Tibial nerve (tissue), 4 donors: ENCODE measurements around the gene CCL11. TPM values are rescaled to one million over a fixed set of nuclear protein-coding genes. Genes with fewer than 3 reads are reported as not detected.

Source experiments
- DNase-seq, 2 donors: peaks; one replicate each; pipeline ENCODE4 v3.0.0-alpha.2; 2019; ENCODE audit warnings: low spot score in 2 of 2
- H3K27ac ChIP-seq, 4 donors: fragments of 200-600 bp; sonication (generic) in 3 of 4; one replicate each; pipeline ENCODE4 v1.5.1; 2017 to 2019; ENCODE audit warnings: mild to moderate bottlenecking in 1 of 4
- H3K27me3 ChIP-seq, 2 donors: fragments of 200-600 bp; sonication (generic) in 1 of 2; one replicate each; pipeline versions ENCODE4 v1.5.1 to v1.6.0; 2017 to 2019
- H3K36me3 ChIP-seq, 3 donors: fragments of 200-600 bp; sonication (generic); one replicate each; pipeline ENCODE4 v1.5.1; 2018 to 2019
- H3K4me1 ChIP-seq, 4 donors: fragments of 200-600 bp; sonication (generic) in 3 of 4; one replicate each; pipeline ENCODE4 v1.5.1; 2017 to 2019
- H3K4me3 ChIP-seq, 4 donors: fragments of 200-600 bp; sonication (generic) in 3 of 4; one replicate each; pipeline ENCODE4 v1.5.1; 2017 to 2019; ENCODE audit warnings: mild to moderate bottlenecking in 1 of 4, moderate library complexity in 1 of 4
- H3K9me3 ChIP-seq, 4 donors: fragments of 200-600 bp; sonication (generic) in 3 of 4; one replicate each; pipeline ENCODE4 v1.5.1; 2017 to 2019
- CTCF ChIP-seq, 5 experiments: fragments of 200-600 bp in 3 of 5; fragments of 450-650 bp in 2 of 5; sonication (generic) in 3 of 5; IDR thresholded peaks; one replicate each; pipeline ENCODE4 v1.5.1; 2016 to 2019; ENCODE audit warnings: antibody characterized with exemption in 5 of 5, mild to moderate bottlenecking in 3 of 5, moderate library complexity in 2 of 5
- EP300 ChIP-seq, 2 donors: sonication (generic); formaldehyde crosslinking; IDR thresholded peaks; one replicate each; pipeline ENCODE4 v1.6.1; 2017; ENCODE audit warnings: antibody characterized with exemption in 2 of 2, mild to moderate bottlenecking in 1 of 2
- POLR2A ChIP-seq, 2 donors: fragments of 450-650 bp; IDR thresholded peaks; one replicate each; pipeline ENCODE4 v1.6.1; 2017; ENCODE audit warnings: antibody characterized with exemption in 2 of 2, mild to moderate bottlenecking in 2 of 2, moderate library complexity in 2 of 2
- WGBS, 2 donors: methylation state at CpG; one replicate each; pipeline ENCODE4 v1.1.5; 2018; 5-methylcytosine and 5-hydroxymethylcytosine counted together
- total RNA-seq, 4 donors: library from RNA; depleted of rRNA; stranded (reverse); fragments of >200 nt; gene quantifications; one replicate each; pipeline ENCODE4 v1.1.0, GENCODE V29; 2016

Gene CCL11
- total RNA-seq, 4 donors from 2014 or later, result 3.9 TPM; not detected in 3

- DNase-seq, result no peak
- WGBS, 2 donors, result 85 to 98% methylated on average over 2 of the region's 2 CpGs
Measured at GRCh38 chr17:34299027-34299426, 13.5 kb downstream of the CCL11 start.

GRCh38 chr17:34299956-34300577, 14.5 kb downstream of the CCL11 start:
- TF ChIP-seq EP300 (IDR thresholded peaks at IDR 0.05) (no peak), POLR2A (IDR thresholded peaks at IDR 0.05) (no peak), CTCF (IDR thresholded peaks at IDR 0.05) (no peak)
- 68 to 74% methylated on average over 3 of the region's 3 CpGs for WGBS, 2 donors

More at GRCh38 chr17:34299027-34299426, 13.5 kb downstream of the CCL11 start:
- no peaks in the 10 kb centered on the region for H3K36me3 ChIP-seq
- no peak for TF ChIP-seq POLR2A (IDR thresholded peaks at IDR 0.05)
- no peak for TF ChIP-seq EP300 (IDR thresholded peaks at IDR 0.05)
- no peak for TF ChIP-seq CTCF (IDR thresholded peaks at IDR 0.05)
- H3K9me3 ChIP-seq, result no peaks in the 10 kb centered on the region
- H3K27ac ChIP-seq, result no peak overlapping the region
- H3K4me1 ChIP-seq, result peaks cover 0 to 21% (median 0%) of the 10 kb centered on the region in 4 donors
- H3K27me3 ChIP-seq, result no peaks in the 10 kb centered on the region
- H3K4me3 ChIP-seq, result no peak overlapping the region

GRCh38 chr17:34300652-34301370, 15.3 kb downstream of the CCL11 start:
- H3K27me3 ChIP-seq, result no peaks in the 10 kb centered on the region
- no peak overlapping the region for H3K4me3 ChIP-seq
- TF ChIP-seq CTCF (IDR thresholded peaks at IDR 0.05) (no peak), EP300 (IDR thresholded peaks at IDR 0.05) (peak in 1 of 2 donors; percentile 25)
- no peak for DNase-seq
- peaks cover 0 to 24% (median 0%) of the 10 kb centered on the region in 4 donors for H3K4me1 ChIP-seq
- no peaks in the 10 kb centered on the region for H3K9me3 ChIP-seq
- WGBS, 2 donors, result 48 to 70% methylated on average over 3 of the region's 3 CpGs
- H3K27ac ChIP-seq, result peak overlapping the region in 2 of 4 donors; percentile 4 to 40
- H3K36me3 ChIP-seq, result no peaks in the 10 kb centered on the region

More at GRCh38 chr17:34299956-34300577, 14.5 kb downstream of the CCL11 start:
- Histone ChIP-seq H3K9me3 (no peaks in the 10 kb centered on the region), H3K27ac (no peak overlapping the region), H3K4me1 (peaks cover 0 to 21% (median 0%) of the 10 kb centered on the region in 4 donors), H3K27me3 (no peaks in the 10 kb centered on the region), H3K36me3 (no peaks in the 10 kb centered on the region), H3K4me3 (no peak overlapping the region)
- no peak for DNase-seq

GRCh38 chr17:34301986-34302385, 16.4 kb downstream of the CCL11 start:
- 64 to 91% methylated on average over 2 of the region's 2 CpGs for WGBS, 2 donors
- no peak for DNase-seq
- TF ChIP-seq POLR2A (IDR thresholded peaks at IDR 0.05) (no peak), EP300 (IDR thresholded peaks at IDR 0.05) (no peak), CTCF (IDR thresholded peaks at IDR 0.05) (no peak)

GRCh38 chr17:34302636-34303035, 17.1 kb downstream of the CCL11 start:
- no peak for TF ChIP-seq EP300 (IDR thresholded peaks at IDR 0.05)
- no peak for TF ChIP-seq CTCF (IDR thresholded peaks at IDR 0.05)
- no peak for TF ChIP-seq POLR2A (IDR thresholded peaks at IDR 0.05)
- DNase-seq, result no peak
- no peaks in the 10 kb centered on the region for H3K27me3 ChIP-seq
- H3K4me3 ChIP-seq, result no peak overlapping the region
- no peaks in the 10 kb centered on the region for H3K36me3 ChIP-seq
- H3K27ac ChIP-seq, result no peak overlapping the region
- H3K4me1 ChIP-seq, result peaks cover 0 to 42% (median 4%) of the 10 kb centered on the region in 4 donors
- WGBS, 2 donors, result 87 to 100% methylated on average over 1 of the region's 1 CpG
- H3K9me3 ChIP-seq, result no peaks in the 10 kb centered on the region

More at GRCh38 chr17:34301986-34302385, 16.4 kb downstream of the CCL11 start:
- no peaks in the 10 kb centered on the region for H3K27me3 ChIP-seq
- no peak overlapping the region for H3K4me3 ChIP-seq
- no peak overlapping the region for H3K27ac ChIP-seq
- H3K4me1 ChIP-seq, result peaks cover 0 to 36% (median under 1%) of the 10 kb centered on the region in 4 donors
- H3K36me3 ChIP-seq, result no peaks in the 10 kb centered on the region
- H3K9me3 ChIP-seq, result no peaks in the 10 kb centered on the region
